Esophagus squamous epithelium (tissue), 5 donors: ENCODE results near the gene CUBN. TPM values are rescaled to one million over a fixed set of nuclear protein-coding genes. Genes with fewer than 3 reads are reported as not detected.

Experiments used
- DNase-seq: peaks from one replicate; lab custom pipeline; 2025; lab: John Stamatoyannopoulos, UW
- H3K27ac ChIP-seq, 4 donors: fragments of 200-600 bp; sonication (generic); one replicate each; pipeline ENCODE4 v1.5.1; 2016 to 2019; ENCODE audit warnings: mild to moderate bottlenecking in 1 of 4
- H3K27me3 ChIP-seq, 4 donors: fragments of 200-600 bp; sonication (generic); 1 replicate in 3 of 4; 2 replicates in 1 of 4; pipeline versions ENCODE4 v1.5.1 to v1.6.0; 2017 to 2021; ENCODE audit warnings: antibody characterized with exemption in 1 of 4
- H3K36me3 ChIP-seq, 3 donors: fragments of 200-600 bp; sonication (generic); one replicate each; pipeline ENCODE4 v1.5.1; 2016 to 2019
- H3K4me1 ChIP-seq, 3 donors: fragments of 200-600 bp; sonication (generic); one replicate each; pipeline ENCODE4 v1.5.1; 2017 to 2019
- H3K4me3 ChIP-seq, 4 donors: fragments of 200-600 bp; sonication (generic); 1 replicate in 3 of 4; 2 replicates in 1 of 4; pipeline ENCODE4 v1.5.1; 2016 to 2019; ENCODE audit warnings: mild to moderate bottlenecking in 2 of 4, moderate library complexity in 1 of 4
- H3K9me3 ChIP-seq, 3 donors: fragments of 200-600 bp; sonication (generic); one replicate each; pipeline ENCODE4 v1.5.1; 2016 to 2019
- POLR2A ChIP-seq, 4 donors: fragments of 450-650 bp; IDR thresholded peaks; one replicate each; pipeline ENCODE4 v1.6.1; 2017; ENCODE audit warnings: antibody characterized with exemption in 4 of 4, mild to moderate bottlenecking in 4 of 4, moderate library complexity in 3 of 4
- WGBS, 2 donors: methylation state at CpG; one replicate each; pipeline ENCODE4 v1.1.5; 2018; 5-methylcytosine and 5-hydroxymethylcytosine counted together
- intact Hi-C: fragments of 100-400 bp; cut with DNase I; formaldehyde crosslinking; loops from one replicate; pipeline ENCODE4 v1.15.0; 2022
- total RNA-seq, 4 donors: library from RNA; depleted of rRNA; stranded (reverse); fragments of >200 nt; gene quantifications; one replicate each; pipeline ENCODE4 v1.1.0, GENCODE V29; 2016
- TF ChIP-seq, protein P1 (sequence below), 6 experiments: fragments of 450-650 bp in 4 of 6; fragments of 200-600 bp in 2 of 6; sonication (generic) in 2 of 6; IDR thresholded peaks; one replicate each; pipeline ENCODE4 v1.5.1; 2016 to 2019; ENCODE audit warnings: antibody characterized with exemption in 6 of 6, mild to moderate bottlenecking in 4 of 6, moderate library complexity in 4 of 6
- donor health status: DM: yes; HTN: yes; CAD: no.

CUBN gene
- total RNA-seq, 4 donors from 2014 or later, result 0.15 to 0.83 (median 0.51) TPM

GRCh38 chr10:17058093-17058492 is 71.5 kb downstream of the CUBN start:
- H3K4me1 ChIP-seq, result peaks cover 0 to 23% (median 5%) of the 10 kb centered on the region in 3 donors
- no peaks in the 10 kb centered on the region for H3K27me3 ChIP-seq
- H3K36me3 ChIP-seq, result no peaks in the 10 kb centered on the region
- no peak overlapping the region for H3K27ac ChIP-seq
- TF ChIP-seq, protein P1, sequence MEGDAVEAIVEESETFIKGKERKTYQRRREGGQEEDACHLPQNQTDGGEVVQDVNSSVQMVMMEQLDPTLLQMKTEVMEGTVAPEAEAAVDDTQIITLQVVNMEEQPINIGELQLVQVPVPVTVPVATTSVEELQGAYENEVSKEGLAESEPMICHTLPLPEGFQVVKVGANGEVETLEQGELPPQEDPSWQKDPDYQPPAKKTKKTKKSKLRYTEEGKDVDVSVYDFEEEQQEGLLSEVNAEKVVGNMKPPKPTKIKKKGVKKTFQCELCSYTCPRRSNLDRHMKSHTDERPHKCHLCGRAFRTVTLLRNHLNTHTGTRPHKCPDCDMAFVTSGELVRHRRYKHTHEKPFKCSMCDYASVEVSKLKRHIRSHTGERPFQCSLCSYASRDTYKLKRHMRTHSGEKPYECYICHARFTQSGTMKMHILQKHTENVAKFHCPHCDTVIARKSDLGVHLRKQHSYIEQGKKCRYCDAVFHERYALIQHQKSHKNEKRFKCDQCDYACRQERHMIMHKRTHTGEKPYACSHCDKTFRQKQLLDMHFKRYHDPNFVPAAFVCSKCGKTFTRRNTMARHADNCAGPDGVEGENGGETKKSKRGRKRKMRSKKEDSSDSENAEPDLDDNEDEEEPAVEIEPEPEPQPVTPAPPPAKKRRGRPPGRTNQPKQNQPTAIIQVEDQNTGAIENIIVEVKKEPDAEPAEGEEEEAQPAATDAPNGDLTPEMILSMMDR (IDR thresholded peaks at IDR 0.05), result no peak
- no peak for TF ChIP-seq POLR2A (IDR thresholded peaks at IDR 0.05)
- intact Hi-C loops, result no loop called here
- H3K9me3 ChIP-seq, result no peaks in the 10 kb centered on the region
- no peak overlapping the region for H3K4me3 ChIP-seq
- DNase-seq, result no peak
- WGBS, 2 donors, result 89% methylated on average over 3 of the region's 3 CpGs

DNA sequence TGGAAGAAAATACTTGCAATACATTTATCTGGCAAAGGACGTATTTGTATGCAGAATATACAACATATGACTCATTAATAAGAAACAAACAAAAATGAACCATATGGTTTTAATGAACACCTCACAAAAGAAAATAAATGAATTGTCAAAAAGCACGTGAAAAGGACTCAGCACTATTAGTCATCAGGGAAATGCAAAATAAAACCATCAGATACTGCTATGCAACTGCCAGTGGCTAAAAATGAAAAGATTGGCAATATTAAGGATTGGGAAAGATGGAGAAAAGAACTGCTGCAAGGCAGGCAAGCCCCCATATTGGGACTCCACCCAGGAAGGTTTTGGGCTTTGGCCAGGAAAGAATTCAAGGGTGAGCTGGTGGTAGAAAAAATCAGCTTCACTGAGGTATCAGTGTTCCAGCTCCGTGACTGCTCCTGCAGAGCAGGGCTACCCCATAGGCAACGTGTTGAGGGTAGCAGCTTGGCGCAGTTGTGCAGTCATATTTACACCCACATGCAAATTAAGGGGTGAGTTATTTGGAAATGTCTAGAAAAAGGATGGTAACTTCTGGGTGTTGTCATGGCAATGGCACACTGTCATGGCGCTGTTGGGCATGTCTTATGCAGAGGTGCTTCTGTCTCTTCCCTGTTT is 72.7 kb downstream of the CUBN start:
- no peaks in the 10 kb centered on the region for H3K36me3 ChIP-seq
- H3K4me1 ChIP-seq, result peaks cover 0 to 11% (median 0%) of the 10 kb centered on the region in 3 donors
- no peak for TF ChIP-seq POLR2A (IDR thresholded peaks at IDR 0.05)
- TF ChIP-seq, protein P1 (IDR thresholded peaks at IDR 0.05), result no peak
- DNase-seq, result no peak
- intact Hi-C loops, result no loop called here
- H3K27me3 ChIP-seq, result no peaks in the 10 kb centered on the region
- H3K27ac ChIP-seq, result no peak overlapping the region
- WGBS, 2 donors, result 65 to 69% methylated on average over 6 of the region's 6 CpGs
- no peaks in the 10 kb centered on the region for H3K9me3 ChIP-seq
- H3K4me3 ChIP-seq, result no peak overlapping the region

- no peak overlapping the region for H3K4me3 ChIP-seq
- H3K4me1 ChIP-seq, result no peaks in the 10 kb centered on the region
- intact Hi-C loops, result no loop called here
- no peaks in the 10 kb centered on the region for H3K27me3 ChIP-seq
- WGBS, 2 donors, result 82 to 84% methylated on average over 3 of the region's 3 CpGs
- no peak overlapping the region for H3K27ac ChIP-seq
- no peak for TF ChIP-seq POLR2A (IDR thresholded peaks at IDR 0.05)
- TF ChIP-seq, protein P1 (IDR thresholded peaks at IDR 0.05), result no peak
- H3K9me3 ChIP-seq, result no peaks in the 10 kb centered on the region
- DNase-seq, result no peak
- H3K36me3 ChIP-seq, result no peaks in the 10 kb centered on the region
Measured at GRCh38 chr10:17053513-17053912, 76.1 kb downstream of the CUBN start.

DNA sequence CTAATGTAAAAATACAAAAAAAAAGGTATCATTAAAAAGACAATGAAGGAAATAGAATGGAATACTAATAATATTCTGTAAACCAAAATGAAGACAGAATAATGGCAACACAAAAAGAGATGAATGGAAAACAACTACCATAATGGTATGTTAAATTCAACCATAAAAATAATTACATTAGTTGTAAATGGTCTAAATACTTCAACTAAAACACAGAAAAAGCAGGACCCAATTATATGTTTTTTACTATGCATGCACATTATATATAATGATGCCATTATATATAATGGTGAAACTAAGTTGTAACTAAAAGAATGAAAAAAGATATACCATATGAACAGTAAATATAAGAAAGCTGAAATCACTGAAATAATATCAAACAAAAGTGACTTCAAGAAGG is 76.5 kb downstream of the CUBN start:
- intact Hi-C loops, result no loop called here
- TF ChIP-seq POLR2A (IDR thresholded peaks at IDR 0.05), result no peak
- TF ChIP-seq, protein P1 (IDR thresholded peaks at IDR 0.05), result no peak
- DNase-seq, result no peak
- Histone ChIP-seq H3K27ac (no peak overlapping the region), H3K9me3 (no peaks in the 10 kb centered on the region), H3K4me3 (no peak overlapping the region), H3K36me3 (no peaks in the 10 kb centered on the region), H3K4me1 (no peaks in the 10 kb centered on the region), H3K27me3 (no peaks in the 10 kb centered on the region)

DNA sequence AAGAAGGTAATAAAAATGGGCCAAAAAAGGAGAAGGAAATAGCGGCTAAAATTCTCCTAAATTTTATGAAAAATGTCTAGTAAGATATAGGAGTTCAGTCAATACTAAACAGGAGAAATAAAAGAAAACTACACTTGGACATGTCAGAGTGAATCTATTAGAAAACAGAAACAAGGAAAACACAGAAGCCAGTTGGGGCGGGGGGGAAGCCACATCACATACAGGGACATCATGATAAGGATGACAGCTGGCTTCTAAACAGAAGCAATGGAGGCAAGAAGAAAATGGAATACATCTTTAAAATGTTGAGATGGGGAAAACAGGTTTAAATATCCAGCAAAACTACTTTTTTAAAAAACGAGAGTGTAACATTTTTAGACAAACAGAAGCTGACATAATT is 77.8 kb downstream of the CUBN start:
- H3K9me3 ChIP-seq, result no peaks in the 10 kb centered on the region
- intact Hi-C loops, result no loop called here
- no peak for TF ChIP-seq POLR2A (IDR thresholded peaks at IDR 0.05)
- TF ChIP-seq, protein P1 (IDR thresholded peaks at IDR 0.05), result no peak
- no peaks in the 10 kb centered on the region for H3K4me1 ChIP-seq
- H3K27me3 ChIP-seq, result no peaks in the 10 kb centered on the region
- no peak overlapping the region for H3K27ac ChIP-seq
- H3K36me3 ChIP-seq, result no peaks in the 10 kb centered on the region
- H3K4me3 ChIP-seq, result no peak overlapping the region
- no peak for DNase-seq
- 79 to 81% methylated on average over 3 of the region's 3 CpGs for WGBS, 2 donors
